Stimulated activated naive CD8-positive, alpha-beta T cell treated with anti-CD3 and anti-CD28 coated beads, Interleukin-15, Interleukin-2, amounts not matched to agents 100 ng/mL and 50 ng/mL, for 24 hours (primary cell): Measurements from ENCODE around the gene ZNF814.
"Not testable (repeated sequence)": the region's sequence is repeated elsewhere in the genome, so short reads cannot be mapped to it uniquely, and the experiment has no call there.

Experiments
- H3K27ac Mint-ChIP-seq: one replicate; pipeline ENCODE4 v1.8.0; 2021; ENCODE audit warnings: mild to moderate bottlenecking, mixed read lengths
- H3K27me3 Mint-ChIP-seq: one replicate; pipeline ENCODE4 v1.8.0; 2021; ENCODE audit warnings: mixed read lengths
- H3K36me3 Mint-ChIP-seq: one replicate; pipeline ENCODE4 v1.8.0; 2021; ENCODE audit warnings: low read depth, mixed read lengths
- H3K4me1 Mint-ChIP-seq: one replicate; pipeline ENCODE4 v1.8.0; 2021; ENCODE audit warnings: low read depth, mixed read lengths
- H3K4me3 Mint-ChIP-seq: one replicate; pipeline ENCODE4 v1.8.0; 2021; ENCODE audit warnings: mild to moderate bottlenecking, mixed read lengths
- H3K9me3 Mint-ChIP-seq: one replicate; pipeline ENCODE4 v1.8.0; 2021; ENCODE audit warnings: mixed read lengths

ZNF814 gene

GRCh38 chr19:57841122-57841763 lies 47.6 kb downstream of the ZNF814 start:
- peaks cover 84% of the 10 kb centered on the region for H3K36me3 Mint-ChIP-seq
- peaks cover 28% of the 10 kb centered on the region for H3K4me1 Mint-ChIP-seq
- H3K27me3 Mint-ChIP-seq, result no peaks in the 10 kb centered on the region
- H3K4me3 Mint-ChIP-seq, result no peak overlapping the region
- H3K27ac Mint-ChIP-seq, result peak overlapping the region; percentile 21
- no peaks in the 10 kb centered on the region for H3K9me3 Mint-ChIP-seq

GRCh38 chr19:57838622-57839191 lies 50.1 kb downstream of the ZNF814 start:
- not testable (repeated sequence) for H3K27me3 Mint-ChIP-seq, H3K9me3 Mint-ChIP-seq, H3K27ac Mint-ChIP-seq, H3K4me3 Mint-ChIP-seq
- H3K4me1 Mint-ChIP-seq, result peaks cover 28% of the 10 kb centered on the region
- H3K36me3 Mint-ChIP-seq, result peaks cover 62% of the 10 kb centered on the region

GRCh38 chr19:57836991-57837390 lies 51.8 kb downstream of the ZNF814 start:
- not testable (repeated sequence) for H3K4me3 Mint-ChIP-seq, H3K27me3 Mint-ChIP-seq, H3K9me3 Mint-ChIP-seq, H3K27ac Mint-ChIP-seq
- H3K36me3 Mint-ChIP-seq, result peaks cover 53% of the 10 kb centered on the region
- H3K4me1 Mint-ChIP-seq, result peaks cover 32% of the 10 kb centered on the region

- Mint-ChIP-seq H3K9me3 (no peaks in the 10 kb centered on the region), H3K4me3 (no peak within 1 kb of the TSS), H3K27ac (no peak within 1 kb of the TSS), H3K4me1 (peaks cover 18% of the 10 kb centered on the region), H3K36me3 (peaks cover 53% of the 10 kb centered on the region), H3K27me3 (no peaks in the 10 kb centered on the region)
Observed at GRCh38 chr19:57830071-57830602, 58.7 kb downstream of the ZNF814 start, which contains the start of gene ZNF587B. Gene ZNF587B, plus strand, starts transcription at chr19:57830299. Its CDS starts 230 bp downstream, at chr19:57830529.

- Mint-ChIP-seq H3K4me1 (peaks cover 23% of the 10 kb centered on the region), H3K27ac (no peak overlapping the region), H3K36me3 (peaks cover 58% of the 10 kb centered on the region)
Observed at GRCh38 chr19:57829316-57829715, 59.5 kb downstream of the ZNF814 start.

GRCh38 chr19:57825511-57825910 lies 63.3 kb downstream of the ZNF814 start:
- Mint-ChIP-seq H3K9me3 (no peaks in the 10 kb centered on the region), H3K27me3 (no peaks in the 10 kb centered on the region), H3K36me3 (peaks cover 64% of the 10 kb centered on the region), H3K4me3 (no peak overlapping the region), H3K4me1 (peaks cover 47% of the 10 kb centered on the region), H3K27ac (no peak overlapping the region)

More at GRCh38 chr19:57829316-57829715, 59.5 kb downstream of the ZNF814 start:
- H3K27me3 Mint-ChIP-seq, result no peaks in the 10 kb centered on the region
- no peak overlapping the region for H3K4me3 Mint-ChIP-seq
- no peaks in the 10 kb centered on the region for H3K9me3 Mint-ChIP-seq

GRCh38 chr19:57823608-57824007 lies 65.2 kb downstream of the ZNF814 start:
- H3K4me3 Mint-ChIP-seq, H3K27me3 Mint-ChIP-seq, H3K9me3 Mint-ChIP-seq, H3K27ac Mint-ChIP-seq: not testable (repeated sequence)
- peaks cover 58% of the 10 kb centered on the region for H3K36me3 Mint-ChIP-seq
- H3K4me1 Mint-ChIP-seq, result peaks cover 54% of the 10 kb centered on the region

GRCh38 chr19:57823155-57823554 lies 65.7 kb downstream of the ZNF814 start:
- Mint-ChIP-seq H3K4me3 (peak overlapping the region; percentile 45), H3K27ac (peak overlapping the region; percentile 37), H3K4me1 (peaks cover 58% of the 10 kb centered on the region), H3K36me3 (peaks cover 58% of the 10 kb centered on the region)
- not testable (repeated sequence) for H3K9me3 Mint-ChIP-seq, H3K27me3 Mint-ChIP-seq

GRCh38 chr19:57821501-57821900 lies 67.3 kb downstream of the ZNF814 start:
- not testable (repeated sequence) for H3K27me3 Mint-ChIP-seq
- H3K4me1 Mint-ChIP-seq, result peaks cover 58% of the 10 kb centered on the region

GRCh38 chr19:57821095-57821494 lies 67.7 kb downstream of the ZNF814 start:
- not testable (repeated sequence) for H3K9me3 Mint-ChIP-seq, H3K27me3 Mint-ChIP-seq
- peak overlapping the region; percentile 98 for H3K27ac Mint-ChIP-seq
- H3K4me3 Mint-ChIP-seq, result peak overlapping the region; percentile 99
- H3K4me1 Mint-ChIP-seq, result peaks cover 58% of the 10 kb centered on the region
- peaks cover 45% of the 10 kb centered on the region for H3K36me3 Mint-ChIP-seq

More at GRCh38 chr19:57821501-57821900, 67.3 kb downstream of the ZNF814 start:
- H3K27ac Mint-ChIP-seq, H3K9me3 Mint-ChIP-seq: not testable (repeated sequence)
- peaks cover 48% of the 10 kb centered on the region for H3K36me3 Mint-ChIP-seq
- peak overlapping the region; percentile 23 for H3K4me3 Mint-ChIP-seq

GRCh38 chr19:57820599-57820998 lies 68.2 kb downstream of the ZNF814 start:
- Mint-ChIP-seq H3K4me3 (peak overlapping the region; percentile 99), H3K27ac (peak overlapping the region; percentile 98), H3K4me1 (peaks cover 62% of the 10 kb centered on the region), H3K27me3 (no peaks in the 10 kb centered on the region), H3K36me3 (peaks cover 40% of the 10 kb centered on the region), H3K9me3 (no peaks in the 10 kb centered on the region)

GRCh38 chr19:57819475-57820148 lies 69.2 kb downstream of the ZNF814 start:
- Mint-ChIP-seq H3K9me3 (no peaks in the 10 kb centered on the region), H3K27ac (peak overlapping the region; percentile 98), H3K27me3 (no peaks in the 10 kb centered on the region), H3K36me3 (peaks cover 34% of the 10 kb centered on the region), H3K4me3 (peak overlapping the region; percentile 99), H3K4me1 (peaks cover 68% of the 10 kb centered on the region)

GRCh38 chr19:57818378-57818777 lies 70.5 kb downstream of the ZNF814 start:
- H3K27me3 Mint-ChIP-seq, result no peaks in the 10 kb centered on the region
- peaks cover 31% of the 10 kb centered on the region for H3K36me3 Mint-ChIP-seq
- peak overlapping the region; percentile 99 for H3K4me3 Mint-ChIP-seq
- no peaks in the 10 kb centered on the region for H3K9me3 Mint-ChIP-seq
- H3K27ac Mint-ChIP-seq, result peak overlapping the region; percentile 70
- peaks cover 68% of the 10 kb centered on the region for H3K4me1 Mint-ChIP-seq

GRCh38 chr19:57817976-57818375 lies 70.9 kb downstream of the ZNF814 start:
- H3K27me3 Mint-ChIP-seq, result no peaks in the 10 kb centered on the region
- no peaks in the 10 kb centered on the region for H3K9me3 Mint-ChIP-seq
- H3K4me1 Mint-ChIP-seq, result peaks cover 68% of the 10 kb centered on the region
- peaks cover 31% of the 10 kb centered on the region for H3K36me3 Mint-ChIP-seq
- H3K4me3 Mint-ChIP-seq, result peak overlapping the region; percentile 99
- no peak overlapping the region for H3K27ac Mint-ChIP-seq

GRCh38 chr19:57816652-57817051 lies 72.2 kb downstream of the ZNF814 start:
- no peaks in the 10 kb centered on the region for H3K9me3 Mint-ChIP-seq
- peaks cover 29% of the 10 kb centered on the region for H3K36me3 Mint-ChIP-seq
- peaks cover 67% of the 10 kb centered on the region for H3K4me1 Mint-ChIP-seq
- no peak overlapping the region for H3K4me3 Mint-ChIP-seq
- no peaks in the 10 kb centered on the region for H3K27me3 Mint-ChIP-seq
- H3K27ac Mint-ChIP-seq, result no peak overlapping the region
